ENCODE measurements around the gene HIGD1A. TPM values are rescaled to one million over a fixed set of nuclear protein-coding genes. Genes with fewer than 3 reads are reported as not detected.

The HIGD1A gene
- total RNA-seq, 1 donor from 2014 or later = 190 TPM

DNA sequence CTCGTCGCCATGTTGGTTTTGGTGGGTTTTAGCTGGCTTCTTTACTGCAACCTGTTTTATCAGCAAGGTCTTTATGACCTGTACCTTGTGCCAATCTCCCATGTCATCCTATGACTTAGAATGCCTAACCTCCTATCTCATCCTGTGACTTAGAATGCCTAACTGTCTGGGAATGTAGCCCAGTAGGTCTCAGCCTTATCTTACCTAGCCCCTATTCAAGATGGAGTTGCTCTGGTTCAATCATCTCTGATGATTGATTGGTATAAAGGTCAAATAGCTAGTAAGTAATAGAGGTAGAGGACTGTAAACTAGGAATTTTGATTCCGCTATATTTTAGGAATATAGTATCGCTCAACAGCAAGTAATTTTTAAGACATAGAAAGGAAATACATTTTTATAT is 3.6 kb upstream of the HIGD1A start:
- DNase-seq (ENCODE audit: low read depth) = no peak
- H3K27me3 ChIP-seq (ENCODE audit: control insufficient read depth, insufficient read depth, low read length) = no peaks in the 10 kb centered on the region
- H3K4me3 ChIP-seq (ENCODE audit: low read depth, low read length) = no peak overlapping the region
- TF ChIP-seq, protein P1, sequence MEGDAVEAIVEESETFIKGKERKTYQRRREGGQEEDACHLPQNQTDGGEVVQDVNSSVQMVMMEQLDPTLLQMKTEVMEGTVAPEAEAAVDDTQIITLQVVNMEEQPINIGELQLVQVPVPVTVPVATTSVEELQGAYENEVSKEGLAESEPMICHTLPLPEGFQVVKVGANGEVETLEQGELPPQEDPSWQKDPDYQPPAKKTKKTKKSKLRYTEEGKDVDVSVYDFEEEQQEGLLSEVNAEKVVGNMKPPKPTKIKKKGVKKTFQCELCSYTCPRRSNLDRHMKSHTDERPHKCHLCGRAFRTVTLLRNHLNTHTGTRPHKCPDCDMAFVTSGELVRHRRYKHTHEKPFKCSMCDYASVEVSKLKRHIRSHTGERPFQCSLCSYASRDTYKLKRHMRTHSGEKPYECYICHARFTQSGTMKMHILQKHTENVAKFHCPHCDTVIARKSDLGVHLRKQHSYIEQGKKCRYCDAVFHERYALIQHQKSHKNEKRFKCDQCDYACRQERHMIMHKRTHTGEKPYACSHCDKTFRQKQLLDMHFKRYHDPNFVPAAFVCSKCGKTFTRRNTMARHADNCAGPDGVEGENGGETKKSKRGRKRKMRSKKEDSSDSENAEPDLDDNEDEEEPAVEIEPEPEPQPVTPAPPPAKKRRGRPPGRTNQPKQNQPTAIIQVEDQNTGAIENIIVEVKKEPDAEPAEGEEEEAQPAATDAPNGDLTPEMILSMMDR (IDR thresholded peaks at IDR 0.05; ENCODE audit: insufficient read depth, low read length, poor library complexity, severe bottlenecking) = no peak
- H3K36me3 ChIP-seq (ENCODE audit: control insufficient read depth, insufficient read depth, low read length) = no peaks in the 10 kb centered on the region

DNA sequence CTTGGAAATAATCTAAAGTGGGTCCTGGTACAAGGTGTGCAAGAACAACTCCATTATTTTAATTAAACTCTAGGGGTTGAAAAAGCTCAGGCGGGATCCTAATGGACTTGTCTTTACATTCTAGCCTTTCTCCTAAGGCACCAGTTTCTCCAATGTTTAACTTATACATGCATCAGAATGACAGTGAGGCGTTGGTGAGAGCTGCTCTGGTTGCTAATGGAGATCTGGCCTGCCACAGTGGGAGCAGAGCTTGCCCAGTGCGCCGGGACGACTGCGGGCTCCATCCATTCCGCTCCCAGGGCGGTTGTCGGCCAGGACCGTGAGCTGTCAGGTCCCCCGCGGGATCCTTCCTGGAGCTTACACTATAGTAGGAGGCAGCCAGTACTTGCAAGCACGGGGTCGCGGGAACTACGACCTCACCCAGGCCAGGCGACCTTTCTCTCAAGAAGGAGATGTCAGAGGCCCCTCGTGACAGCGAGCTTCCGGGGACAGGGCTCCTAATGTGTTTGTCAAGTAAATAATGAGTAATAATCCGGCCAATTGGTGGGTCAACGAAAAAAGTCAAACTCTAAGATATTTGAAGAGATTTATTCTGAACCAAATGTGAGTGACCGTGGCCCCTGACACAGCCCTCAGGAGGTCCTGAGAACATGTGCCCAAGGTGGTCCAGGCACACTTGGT is 991 bp upstream of the HIGD1A start:
- Histone ChIP-seq H3K36me3 (ENCODE audit: control insufficient read depth, insufficient read depth, low read length) (no peaks in the 10 kb centered on the region), H3K27me3 (ENCODE audit: control insufficient read depth, insufficient read depth, low read length) (no peaks in the 10 kb centered on the region), H3K4me3 (ENCODE audit: low read depth, low read length) (peak overlapping the region; percentile 75)
- TF ChIP-seq, protein P1 (IDR thresholded peaks at IDR 0.05; ENCODE audit: insufficient read depth, low read length, poor library complexity, severe bottlenecking) = no peak
- no peak for DNase-seq (ENCODE audit: low read depth)

DNA sequence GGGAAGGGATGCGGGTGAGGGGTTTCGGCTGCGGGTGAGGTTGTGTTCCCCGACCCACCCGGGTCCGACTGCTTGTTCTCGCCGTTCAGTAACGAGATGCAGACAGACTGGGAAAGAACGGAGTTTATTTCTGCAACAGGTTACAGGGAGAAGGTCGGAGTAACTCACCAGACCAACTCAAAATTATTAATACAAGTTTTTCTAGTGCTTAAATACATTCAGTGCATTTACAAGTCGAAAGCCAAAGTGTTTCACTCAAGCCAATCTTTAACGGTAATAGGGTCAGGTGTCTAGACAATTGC is 492 bp upstream of the HIGD1A start:
- H3K36me3 ChIP-seq (ENCODE audit: control insufficient read depth, insufficient read depth, low read length) = no peaks in the 10 kb centered on the region
- H3K4me3 ChIP-seq (ENCODE audit: low read depth, low read length) = peak overlapping the region; percentile 75
- no peak for DNase-seq (ENCODE audit: low read depth)
- no peaks in the 10 kb centered on the region for H3K27me3 ChIP-seq (ENCODE audit: control insufficient read depth, insufficient read depth, low read length)
- TF ChIP-seq, protein P1 (IDR thresholded peaks at IDR 0.05; ENCODE audit: insufficient read depth, low read length, poor library complexity, severe bottlenecking) = no peak

DNA sequence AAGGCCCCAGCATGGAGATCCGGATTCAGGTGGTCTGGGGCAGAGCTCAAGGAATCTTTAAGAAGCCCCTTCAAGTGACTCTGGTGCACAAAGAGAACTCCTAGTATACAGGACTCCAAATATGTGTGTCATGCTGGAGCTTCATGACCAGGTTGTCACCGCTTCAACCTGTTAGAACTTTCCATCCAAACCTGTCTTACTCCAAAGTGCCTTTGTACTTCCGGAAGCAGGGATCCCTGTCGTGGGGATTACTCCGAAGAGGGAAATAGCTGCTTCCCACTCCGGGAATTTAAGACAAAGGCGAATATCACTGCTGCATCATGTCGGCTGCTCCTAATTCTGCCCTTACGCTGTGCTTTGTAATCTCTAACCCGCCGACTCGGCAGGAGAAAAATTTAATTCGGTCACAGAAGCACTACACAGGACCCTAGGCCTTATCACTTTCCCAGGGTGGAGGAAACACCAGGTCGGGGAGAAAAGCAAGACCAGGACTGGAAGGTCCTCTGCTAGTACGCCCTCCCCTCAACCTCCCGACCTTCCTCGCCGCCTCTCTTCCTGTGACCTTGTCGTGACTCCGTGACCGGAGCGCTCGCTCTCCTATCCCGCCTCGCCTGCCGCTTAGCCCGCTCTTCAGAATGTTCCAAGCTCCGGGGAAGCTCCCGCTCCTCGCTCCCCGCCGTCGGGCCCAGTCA is 730 bp downstream of the HIGD1A start:
- TF ChIP-seq, protein P1 (IDR thresholded peaks at IDR 0.05; ENCODE audit: insufficient read depth, low read length, poor library complexity, severe bottlenecking) = no peak
- Histone ChIP-seq H3K36me3 (ENCODE audit: control insufficient read depth, insufficient read depth, low read length) (no peaks in the 10 kb centered on the region), H3K4me3 (ENCODE audit: low read depth, low read length) (peak overlapping the region; percentile 75), H3K27me3 (ENCODE audit: control insufficient read depth, insufficient read depth, low read length) (no peaks in the 10 kb centered on the region)
- DNase-seq (ENCODE audit: low read depth) = no peak

DNA sequence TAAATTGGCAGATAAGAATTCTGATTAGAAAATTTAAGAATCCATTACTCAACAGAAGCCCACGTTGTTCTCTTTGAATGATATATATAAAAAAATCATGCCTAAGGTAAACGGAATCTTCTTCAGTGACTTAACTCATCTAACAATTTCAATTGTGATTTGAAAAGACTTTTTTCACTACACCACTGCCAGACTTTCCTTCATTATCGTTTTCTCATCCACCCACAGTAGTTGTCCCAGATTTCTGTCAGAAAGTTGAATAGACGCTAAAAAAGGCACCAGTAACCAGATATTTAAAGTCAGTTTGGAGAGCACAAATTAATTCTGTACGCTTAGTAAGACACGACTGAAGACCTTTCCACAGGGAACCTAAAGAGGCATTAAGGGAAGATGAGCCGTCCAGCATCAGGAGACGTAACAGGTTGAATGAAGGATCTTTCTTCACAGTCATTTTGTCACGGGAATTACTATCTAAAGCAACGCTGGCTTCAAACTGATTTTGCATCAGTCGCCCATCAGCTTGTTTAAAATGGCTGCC is 1.3 kb downstream of the HIGD1A start:
- TF ChIP-seq, protein P1 (IDR thresholded peaks at IDR 0.05; ENCODE audit: insufficient read depth, low read length, poor library complexity, severe bottlenecking) = no peak
- no peak for DNase-seq (ENCODE audit: low read depth)
- Histone ChIP-seq H3K36me3 (ENCODE audit: control insufficient read depth, insufficient read depth, low read length) (no peaks in the 10 kb centered on the region), H3K4me3 (ENCODE audit: low read depth, low read length) (peak overlapping the region; percentile 75), H3K27me3 (ENCODE audit: control insufficient read depth, insufficient read depth, low read length) (no peaks in the 10 kb centered on the region)
